PC-9 (cell line): ENCODE results near the gene KCNK2. TPM values are rescaled to one million over a fixed set of nuclear protein-coding genes. Genes with fewer than 3 reads are reported as not detected.

ENCODE experiments used
- BruUV-seq: library from RNA; stranded (reverse); fragments of 400-500 nt; replicated peaks from 2 replicates; lab custom pipeline; 2021; lab: Mats Ljungman, UMichigan
- CTCF ChIA-PET: fragments of 300-600 bp; sonication (Branson Sonifier 250); formaldehyde crosslinking; loops from one replicate; lab custom pipeline; 2022; ENCODE audit warnings: antibody characterized with exemption; lab: Charles Lee
- POLR2A ChIA-PET: fragments of 300-600 bp; sonication (Branson Sonifier 250); formaldehyde crosslinking; loops from one replicate; lab custom pipeline; 2022; ENCODE audit warnings: antibody characterized with exemption; ENCODE audit not compliant: unreplicated experiment; lab: Charles Lee
- DNase-seq, 2 experiments: peaks; one replicate each; pipeline versions ENCODE4 v3.0.0 to v3.0.0-alpha.2; 2015 to 2022; ENCODE audit warnings: mixed read lengths in 1 of 2
- H2AFZ ChIP-seq: fragments of 200-600 bp; sonication (generic); 2 replicates; pipeline ENCODE4 v1.8.1; 2017; ENCODE audit warnings: antibody characterized with exemption
- H3F3A ChIP-seq: fragments of 200-600 bp; sonication (generic); 2 replicates; pipeline ENCODE4 v1.8.1; 2017; ENCODE audit warnings: antibody characterized with exemption, mild to moderate bottlenecking, low read depth; ENCODE audit not compliant: insufficient read depth
- H3K27ac ChIP-seq: fragments of 200-600 bp; sonication (generic); 2 replicates; pipeline ENCODE4 v1.6.1; 2016; ENCODE audit warnings: mixed run types
- H3K27me3 ChIP-seq: fragments of 200-600 bp; sonication (generic); 2 replicates; pipeline ENCODE4 v1.6.1; 2016; ENCODE audit warnings: low read depth, mixed run types; ENCODE audit not compliant: insufficient read depth
- H3K36me3 ChIP-seq: fragments of 200-600 bp; sonication (generic); 2 replicates; pipeline ENCODE4 v1.6.1; 2016; ENCODE audit warnings: low read depth, mixed run types
- H3K4me1 ChIP-seq: fragments of 200-600 bp; sonication (generic); replicated peaks from 2 replicates; pipeline ENCODE4 v1.6.1; 2016; ENCODE audit warnings: mixed run types; ENCODE audit not compliant: insufficient read depth
- H3K4me2 ChIP-seq: fragments of 200-600 bp; sonication (generic); 2 replicates; pipeline ENCODE4 v1.6.1; 2017; ENCODE audit warnings: mixed run types
- H3K4me3 ChIP-seq: fragments of 200-600 bp; sonication (generic); 2 replicates; pipeline ENCODE4 v1.6.1; 2016; ENCODE audit warnings: mixed run types
- H3K79me2 ChIP-seq: fragments of 200-600 bp; sonication (generic); 2 replicates; pipeline ENCODE4 v1.6.1; 2017; ENCODE audit warnings: low read depth, mixed run types
- H3K9me2 ChIP-seq: fragments of 200-600 bp; sonication (generic); 2 replicates; pipeline ENCODE4 v1.8.1; 2017; ENCODE audit warnings: mild to moderate bottlenecking; ENCODE audit not compliant: insufficient read depth
- H3K9me3 ChIP-seq: fragments of 200-600 bp; sonication (generic); 2 replicates; pipeline ENCODE4 v1.8.1; 2016; ENCODE audit warnings: low read depth; ENCODE audit not compliant: insufficient read depth
- H4K20me1 ChIP-seq: fragments of 200-600 bp; sonication (generic); 2 replicates; pipeline ENCODE4 v1.8.1; 2017; ENCODE audit not compliant: insufficient read depth
- EZH2 ChIP-seq: fragments of 200-600 bp; sonication (generic); IDR thresholded peaks from 2 replicates; pipeline ENCODE4 v1.8.0; 2017; ENCODE audit warnings: antibody characterized with exemption, low read depth
- intact Hi-C: fragments of 100-400 bp; cut with micrococcal nuclease; formaldehyde crosslinking; loops from one replicate; pipeline ENCODE4 v1.10.0; 2022; ENCODE audit not compliant: unreplicated experiment
- total RNA-seq: library from RNA; stranded (reverse); gene quantifications from 2 replicates; pipeline ENCODE4 v1.2.3, GENCODE V29; 2021
- TF ChIP-seq, protein P1 (sequence below): fragments of 200-600 bp; sonication (generic); conservative IDR thresholded peaks from 2 replicates; pipeline ENCODE4 v1.6.1; 2017; ENCODE audit warnings: mixed run types, antibody characterized with exemption, mild to moderate bottlenecking, moderate library complexity

The KCNK2 gene
- total RNA-seq, 1 experiment from 2014 or later: 0.90 TPM

DNA sequence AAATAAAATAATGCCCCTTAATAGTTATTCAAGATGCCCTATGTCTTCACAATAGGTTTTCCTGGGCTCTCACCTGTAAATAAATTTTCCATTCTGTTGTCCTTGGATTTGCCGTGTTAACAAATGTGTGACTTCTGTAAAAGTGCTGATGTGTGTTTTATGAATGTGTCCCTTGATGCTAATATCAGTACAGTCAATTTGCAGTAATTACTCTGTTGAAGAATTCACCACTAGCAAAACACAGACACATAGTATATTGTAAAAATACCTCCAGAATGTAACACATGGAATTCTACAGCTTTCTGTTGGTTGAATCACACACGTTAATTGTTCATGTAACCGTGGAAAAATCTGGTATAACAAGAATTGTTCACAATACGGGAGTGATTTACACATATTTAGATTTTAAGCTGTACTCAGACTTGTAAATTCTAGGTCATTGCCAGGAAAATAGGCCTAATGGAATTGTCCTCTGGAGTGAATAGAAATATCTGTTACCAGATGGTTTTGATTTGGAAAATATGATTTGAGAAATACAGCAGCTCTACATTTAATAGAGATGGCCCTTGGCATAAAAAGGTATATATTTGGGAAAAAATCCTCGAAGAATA is 36.7 kb upstream of the KCNK2 start:
- no TSS peak for BruUV-seq
- intact Hi-C loops: no loop called here
- H3K4me1 ChIP-seq: no peaks in the 10 kb centered on the region
- no peaks in the 10 kb centered on the region for H3K9me2 ChIP-seq
- H2AFZ ChIP-seq: no peak overlapping the region
- TF ChIP-seq, protein P1, sequence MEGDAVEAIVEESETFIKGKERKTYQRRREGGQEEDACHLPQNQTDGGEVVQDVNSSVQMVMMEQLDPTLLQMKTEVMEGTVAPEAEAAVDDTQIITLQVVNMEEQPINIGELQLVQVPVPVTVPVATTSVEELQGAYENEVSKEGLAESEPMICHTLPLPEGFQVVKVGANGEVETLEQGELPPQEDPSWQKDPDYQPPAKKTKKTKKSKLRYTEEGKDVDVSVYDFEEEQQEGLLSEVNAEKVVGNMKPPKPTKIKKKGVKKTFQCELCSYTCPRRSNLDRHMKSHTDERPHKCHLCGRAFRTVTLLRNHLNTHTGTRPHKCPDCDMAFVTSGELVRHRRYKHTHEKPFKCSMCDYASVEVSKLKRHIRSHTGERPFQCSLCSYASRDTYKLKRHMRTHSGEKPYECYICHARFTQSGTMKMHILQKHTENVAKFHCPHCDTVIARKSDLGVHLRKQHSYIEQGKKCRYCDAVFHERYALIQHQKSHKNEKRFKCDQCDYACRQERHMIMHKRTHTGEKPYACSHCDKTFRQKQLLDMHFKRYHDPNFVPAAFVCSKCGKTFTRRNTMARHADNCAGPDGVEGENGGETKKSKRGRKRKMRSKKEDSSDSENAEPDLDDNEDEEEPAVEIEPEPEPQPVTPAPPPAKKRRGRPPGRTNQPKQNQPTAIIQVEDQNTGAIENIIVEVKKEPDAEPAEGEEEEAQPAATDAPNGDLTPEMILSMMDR: no peak
- TF ChIP-seq EZH2: no peak
- DNase-seq: no peak
- H3K79me2 ChIP-seq: no peaks in the 10 kb centered on the region
- ChIA-PET CTCF (no interaction called here), POLR2A (no interaction called here)
- H3K36me3 ChIP-seq: no peaks in the 10 kb centered on the region
- H3F3A ChIP-seq: no peaks in the 10 kb centered on the region
- H4K20me1 ChIP-seq: no peaks in the 10 kb centered on the region
- no peaks in the 10 kb centered on the region for H3K9me3 ChIP-seq
- H3K27ac ChIP-seq: no peak overlapping the region
- H3K27me3 ChIP-seq: no peaks in the 10 kb centered on the region
- H3K4me2 ChIP-seq: no peak overlapping the region
- H3K4me3 ChIP-seq: no peak overlapping the region

GRCh38 chr1:215052256-215053015 is 30.1 kb upstream of the KCNK2 start:
- CTCF ChIA-PET: no interaction called here
- BruUV-seq: no TSS peak

GRCh38 chr1:215054266-215054665 is 28.3 kb upstream of the KCNK2 start:
- no peaks in the 10 kb centered on the region for H3K9me2 ChIP-seq
- ChIA-PET POLR2A (no interaction called here), CTCF (no interaction called here)
- no peaks in the 10 kb centered on the region for H3K79me2 ChIP-seq
- no TSS peak for BruUV-seq
- H3K4me2 ChIP-seq: no peak overlapping the region
- no peaks in the 10 kb centered on the region for H3F3A ChIP-seq
- no peak for DNase-seq
- peaks cover 11% of the 10 kb centered on the region for H3K4me1 ChIP-seq
- H3K4me3 ChIP-seq: no peak overlapping the region
- no peaks in the 10 kb centered on the region for H3K36me3 ChIP-seq
- H4K20me1 ChIP-seq: no peaks in the 10 kb centered on the region
- H3K9me3 ChIP-seq: no peaks in the 10 kb centered on the region
- no peaks in the 10 kb centered on the region for H3K27me3 ChIP-seq
- no peak overlapping the region for H2AFZ ChIP-seq
- H3K27ac ChIP-seq: no peak overlapping the region
- intact Hi-C loops: no loop called here
- TF ChIP-seq EZH2: no peak
- TF ChIP-seq, protein P1: no peak

More at GRCh38 chr1:215052256-215053015, 30.1 kb upstream of the KCNK2 start:
- Histone ChIP-seq H3K4me2 (no peak overlapping the region), H3K79me2 (no peaks in the 10 kb centered on the region), H3K9me3 (no peaks in the 10 kb centered on the region), H3K27ac (no peak overlapping the region), H3K9me2 (no peaks in the 10 kb centered on the region), H3K36me3 (no peaks in the 10 kb centered on the region), H3F3A (no peaks in the 10 kb centered on the region), H4K20me1 (no peaks in the 10 kb centered on the region), H3K27me3 (no peaks in the 10 kb centered on the region), H3K4me3 (no peak overlapping the region), H3K4me1 (peaks cover 11% of the 10 kb centered on the region), H2AFZ (no peak overlapping the region)
- POLR2A ChIA-PET: no interaction called here
- intact Hi-C loops: no loop called here
- no peak for TF ChIP-seq EZH2
- TF ChIP-seq, protein P1: no peak
- no peak for DNase-seq
